HepG2 (cell line): ENCODE measurements around the gene FNDC3B. TPM values are rescaled to one million over a fixed set of nuclear protein-coding genes. Genes with fewer than 3 reads are reported as not detected.

ENCODE experiments used
- ATAC-seq: fragments of 200-7000 bp; cut with Tn5 transposase; 3 replicates; pipeline ENCODE4 v1.9.1; 2020; ENCODE audit warnings: mild to moderate bottlenecking, moderate library complexity
- BruUV-seq: library from RNA; stranded (reverse); fragments of 400-500 nt; replicated peaks from 2 replicates; lab custom pipeline; 2021; lab: Mats Ljungman, UMichigan
- CTCF ChIA-PET: fragments of 300-600 bp; formaldehyde crosslinking; extraction: SDS; loops from one replicate; lab custom pipeline; 2021; ENCODE audit warnings: low total read pairs, inconsistent platforms, low intra/inter-chr PET ratio; lab: Yijun Ruan, JAX
- POLR2A ChIA-PET: fragments of 350-600 bp; sonication (Branson Sonifier 250); formaldehyde crosslinking; loops from one replicate; lab custom pipeline; 2020; ENCODE audit warnings: antibody characterized with exemption, inconsistent platforms; lab: Yijun Ruan, JAX
- DNase-seq: peaks from one replicate; pipeline ENCODE4 v3.0.0-alpha.2; 2015; ENCODE audit warnings: low spot score
- FAIRE-seq: peaks from 3 replicates; lab custom pipeline; 2011; peaks lifted over from hg19 to GRCh38; lab: Jason Lieb, UNC
- H2AFZ ChIP-seq: one replicate; pipeline ENCODE4 v1.6.1; 2011; ENCODE audit warnings: low read length, inconsistent platforms
- H3K27ac ChIP-seq: fragments of 300-600 bp; 3 replicates; pipeline ENCODE4 v1.8.0; 2011; ENCODE audit warnings: mixed run types, mild to moderate bottlenecking, mixed read lengths, low read length, inconsistent platforms; ENCODE audit not compliant: insufficient read depth; ENCODE audit errors: extremely low read length
- H3K27me3 ChIP-seq, 2 experiments: fragments of 200-600 bp in 1 of 2; 2 replicates in 1 of 2; 3 replicates in 1 of 2; pipeline versions ENCODE4 v1.6.0 to v1.8.0; 2011; ENCODE audit warnings: low read length in 2 of 2, mild to moderate bottlenecking in 2 of 2, moderate library complexity in 2 of 2, inconsistent platforms in 1 of 2; ENCODE audit not compliant: insufficient read depth in 2 of 2, control insufficient read depth in 1 of 2
- H3K36me3 ChIP-seq, 2 experiments: fragments of 200-600 bp in 1 of 2; replicated peaks in 1 of 2; 2 replicates in 1 of 2; 3 replicates in 1 of 2; pipeline versions ENCODE4 v1.5.1 to v1.8.0; 2011; ENCODE audit warnings: low read length in 2 of 2, inconsistent platforms in 1 of 2; ENCODE audit not compliant: insufficient read depth in 2 of 2, control insufficient read depth in 1 of 2
- H3K4me1 ChIP-seq: 2 replicates; pipeline ENCODE4 v1.5.1; 2012; ENCODE audit warnings: low read length, inconsistent platforms; ENCODE audit not compliant: insufficient read depth
- H3K4me2 ChIP-seq: 2 replicates; pipeline ENCODE4 v1.6.0; 2011; ENCODE audit warnings: low read depth, low read length, inconsistent platforms
- H3K4me3 ChIP-seq, 3 experiments: fragments of 200-600 bp in 1 of 3; sonication (generic), shearing (Covaris generic) in 1 of 3; replicated peaks in 1 of 3; 2 replicates each; pipeline ENCODE4 v1.5.1; 2011 to 2016; ENCODE audit warnings: low read length in 3 of 3, inconsistent platforms in 2 of 3, low read depth in 2 of 3, mild to moderate bottlenecking in 2 of 3, control low read depth in 1 of 3, mixed read lengths in 1 of 3; ENCODE audit not compliant: insufficient read depth in 1 of 3
- H3K79me2 ChIP-seq: one replicate; pipeline ENCODE4 v1.6.1; 2011; ENCODE audit warnings: low read length, inconsistent platforms; ENCODE audit not compliant: insufficient read depth
- H3K9ac ChIP-seq: 2 replicates; pipeline ENCODE4 v1.6.0; 2011; ENCODE audit warnings: mild to moderate bottlenecking, low read depth, low read length, inconsistent platforms; ENCODE audit not compliant: insufficient read depth
- H3K9me3 ChIP-seq: 2 replicates; pipeline ENCODE4 v1.5.1; 2012; ENCODE audit warnings: mild to moderate bottlenecking, low read length
- H4K20me1 ChIP-seq: 2 replicates; pipeline ENCODE4 v1.6.0; 2011; ENCODE audit warnings: inconsistent platforms, mild to moderate bottlenecking, low read length, moderate library complexity; ENCODE audit not compliant: insufficient read depth
- BRD4 ChIP-seq: sonication (generic); formaldehyde crosslinking; IDR thresholded peaks from 2 replicates; pipeline ENCODE4 v1.4.0; 2020; ENCODE audit warnings: missing genetic modification reagents
- FOXK2 ChIP-seq: fragments of 450-650 bp; IDR thresholded peaks from 2 replicates; pipeline ENCODE4 v1.6.1; 2016
- KDM6A ChIP-seq: IDR thresholded peaks from 2 replicates; pipeline ENCODE4 v1.6.1; 2016; ENCODE audit warnings: low read depth
- LRRFIP1 ChIP-seq: sonication (generic); formaldehyde crosslinking; conservative IDR thresholded peaks from 2 replicates; pipeline ENCODE4 v1.4.0; 2020; ENCODE audit warnings: missing genetic modification reagents
- MBD4 ChIP-seq: IDR thresholded peaks from 2 replicates; pipeline ENCODE4 v1.6.1; 2012; ENCODE audit warnings: low read length, inconsistent platforms, borderline replicate concordance
- PHB2 ChIP-seq: fragments of 450-650 bp; IDR thresholded peaks from 2 replicates; pipeline ENCODE4 v1.6.1; 2018; ENCODE audit not compliant: partially characterized antibody
- RBM22 ChIP-seq: fragments of 200-400 bp; formaldehyde crosslinking; optimal IDR thresholded peaks from 2 replicates; pipeline ENCODE3; 2017; ENCODE audit warnings: mild to moderate bottlenecking, low read length, moderate library complexity
- SUZ12 ChIP-seq: fragments of 150-350 bp; IDR thresholded peaks from 2 replicates; pipeline ENCODE4 v1.6.1; 2014; ENCODE audit warnings: low read depth, low read length
- U2AF2 ChIP-seq: fragments of 200-400 bp; formaldehyde crosslinking; IDR thresholded peaks from 2 replicates; pipeline ENCODE4 v1.6.1; 2017; ENCODE audit warnings: low read depth, mild to moderate bottlenecking, low read length
- ZNF367 ChIP-seq: sonication (generic); formaldehyde crosslinking; IDR thresholded peaks from 2 replicates; pipeline ENCODE4 v1.4.0; 2020; ENCODE audit warnings: missing genetic modification reagents, borderline replicate concordance
- ZNF556 ChIP-seq: sonication (generic); formaldehyde crosslinking; IDR thresholded peaks from 2 replicates; pipeline ENCODE4 v1.4.0; 2020; ENCODE audit warnings: mild to moderate bottlenecking, missing genetic modification reagents, borderline replicate concordance
- ZNF775 ChIP-seq: sonication (generic); formaldehyde crosslinking; IDR thresholded peaks from 2 replicates; pipeline ENCODE4 v1.4.0; 2020; ENCODE audit warnings: missing genetic modification reagents, mild to moderate bottlenecking, moderate library complexity, borderline replicate concordance
- ZNF777 ChIP-seq: sonication (generic); formaldehyde crosslinking; IDR thresholded peaks from 2 replicates; pipeline ENCODE4 v1.4.0; 2020; ENCODE audit warnings: missing genetic modification reagents
- WGBS: methylation state at CpG from one replicate; pipeline ENCODE4 v1.1.6; 2017; ENCODE audit warnings: low lambda C conversion rate; 5-methylcytosine and 5-hydroxymethylcytosine counted together
- in situ Hi-C: cut with HindIII; loops from 2 replicates; pipeline ENCODE4 v1.10.0; 2017; ENCODE audit warnings: low pct_unique_long_range_greater_than_20kb; ENCODE audit not compliant: extremely low pct_ligation_motif_present
- intact Hi-C: fragments of 100-400 bp; cut with micrococcal nuclease; formaldehyde crosslinking; loops from one replicate; pipeline ENCODE4 v1.10.0; 2022; ENCODE audit not compliant: unreplicated experiment
- polyA plus RNA-seq, 8 experiments: library from polyadenylated mRNA; depleted of rRNA in 3 of 8; stranded (reverse) in 7 of 8; unstranded in 1 of 8; fragments of >200 nt; fragmentation: Illumina TruSeq in 4 of 8; extraction: Trizol in 4 of 8; gene quantifications; 2 replicates each; pipeline versions ENCODE4 v1.2.1 to v1.2.3, GENCODE V29; 2011 to 2016; ENCODE audit warnings: low read depth in 4 of 8, missing spikeins in 1 of 8, mixed read lengths in 1 of 8; ENCODE audit not compliant: insufficient read depth in 1 of 8
- total RNA-seq, 5 experiments: library from RNA; depleted of rRNA; stranded (reverse); fragments of >200 nt; fragmentation: Illumina TruSeq; extraction: Trizol; gene quantifications; 2 replicates each; pipeline ENCODE4 v1.2.3, GENCODE V29; 2016; ENCODE audit warnings: low read depth in 1 of 5

The FNDC3B gene
- total and polyA plus RNA-seq, 2 of the 13 experiments (the other 11 are each of a cell fraction or from before 2014, with no cell fraction given): 74.8 to 103 TPM

DNA sequence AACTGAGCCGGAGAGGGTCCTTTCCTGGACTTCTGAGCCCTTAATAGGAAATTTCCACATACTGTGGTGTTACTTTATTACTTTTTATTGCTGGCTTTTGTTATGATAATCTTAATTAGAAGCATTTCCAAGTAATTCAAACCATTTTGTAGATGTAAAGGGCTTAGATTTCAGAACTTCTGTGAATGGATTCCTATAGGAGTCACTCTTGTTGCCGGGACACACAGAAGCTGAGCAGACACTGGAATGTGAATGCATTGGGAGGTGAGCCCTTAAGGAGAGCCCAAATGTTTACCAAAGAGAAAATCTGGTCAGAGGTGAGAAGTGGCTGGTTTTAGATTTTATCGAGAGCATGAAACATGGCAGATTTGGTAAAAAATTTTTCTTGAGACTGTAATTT, 87.4 kb downstream of the FNDC3B start:
- 57% methylated on average over 3 of the region's 3 CpGs for WGBS
- POLR2A ChIA-PET: interaction anchor here (1.7 to 5.2 kb wide), 2 partner anchors 13 to 42 kb away, joined by 5 to 52 read pairs; no protein-coding TSS in a partner anchor
- peak overlapping the region; percentile 96 for H3K27ac ChIP-seq

More for the DNA sequence above, 87.4 kb downstream of the FNDC3B start:
- Histone ChIP-seq H4K20me1 (peaks cover 81% of the 10 kb centered on the region), H3K4me2 (peak overlapping the region; percentile 36), H3K27me3 (no peaks in the 10 kb centered on the region), H2AFZ (no peak overlapping the region), H3K4me1 (peaks cover 100% of the 10 kb centered on the region), H3K79me2 (peaks cover 97% of the 10 kb centered on the region), H3K36me3 (peaks cover 9 to 46% of the 10 kb centered on the region in 2 experiments), H3K9me3 (no peaks in the 10 kb centered on the region), H3K9ac (no peak overlapping the region; the same call in 1 of the 2 replicates), H3K4me3 (no peak overlapping the region)
- CTCF ChIA-PET: no interaction called here
- in situ Hi-C loops: no loop called here
- intact Hi-C loops: no loop called here
- FAIRE-seq: no peak
- ATAC-seq: no peak
- no peak for TF ChIP-seq FOXK2
- TF ChIP-seq BRD4: no peak
- no peak for TF ChIP-seq KDM6A (CRISPR knock-in tag)
- TF ChIP-seq RBM22: peak; percentile 3
- TF ChIP-seq MBD4: 0 out of 2 replicates have a peak, but pooled peaks have one; percentile 3
- TF ChIP-seq ZNF367 (CRISPR knock-in tag): no peak
- 0 out of 2 replicates have a peak, but pooled peaks have one; percentile 39 for TF ChIP-seq ZNF775 (CRISPR knock-in tag)
- TF ChIP-seq ZNF777 (CRISPR knock-in tag): no peak
- TF ChIP-seq ZNF556: no peak
- TF ChIP-seq PHB2: no peak
- TF ChIP-seq LRRFIP1 (CRISPR knock-in tag): no peak
- no peak for TF ChIP-seq SUZ12
- TF ChIP-seq U2AF2: no peak
- BruUV-seq: no TSS peak
- DNase-seq: no peak
